Muscle layer of duodenum (tissue), 2 donors: Measurements from ENCODE around the gene LMTK2.
"Not testable (repeated sequence)": the region's sequence is repeated elsewhere in the genome, so short reads cannot be mapped to it uniquely, and the experiment has no call there.

Source experiments
- H3K27ac ChIP-seq: one replicate; pipeline ENCODE4 v1.7.0; 2013; ENCODE audit warnings: mild to moderate bottlenecking, low read length
- H3K27me3 ChIP-seq: one replicate; pipeline ENCODE4 v1.7.0; 2013; ENCODE audit warnings: low read depth, mild to moderate bottlenecking, control low read depth, low read length
- H3K36me3 ChIP-seq, 2 donors: one replicate each; pipeline ENCODE4 v1.7.0; 2013; ENCODE audit warnings: low read length in 2 of 2, control low read depth in 1 of 2, mild to moderate bottlenecking in 1 of 2; ENCODE audit not compliant: insufficient read depth in 2 of 2, control insufficient read depth in 1 of 2
- H3K4me1 ChIP-seq, 2 donors: one replicate each; pipeline ENCODE4 v1.7.0; 2013; ENCODE audit warnings: low read length in 2 of 2, mild to moderate bottlenecking in 2 of 2, control low read depth in 1 of 2, moderate library complexity in 1 of 2; ENCODE audit not compliant: insufficient read depth in 2 of 2, control insufficient read depth in 1 of 2
- H3K4me3 ChIP-seq, 2 donors: one replicate each; pipeline ENCODE4 v1.7.0; 2013; ENCODE audit warnings: low read length in 2 of 2, low read depth in 1 of 2, mild to moderate bottlenecking in 1 of 2
- H3K9me3 ChIP-seq, 2 donors: one replicate each; pipeline ENCODE4 v1.7.0; 2013; ENCODE audit warnings: low read length in 2 of 2, control low read depth in 1 of 2, mild to moderate bottlenecking in 1 of 2; ENCODE audit not compliant: control insufficient read depth in 1 of 2
- donor health status: healthy.

Gene LMTK2

DNA sequence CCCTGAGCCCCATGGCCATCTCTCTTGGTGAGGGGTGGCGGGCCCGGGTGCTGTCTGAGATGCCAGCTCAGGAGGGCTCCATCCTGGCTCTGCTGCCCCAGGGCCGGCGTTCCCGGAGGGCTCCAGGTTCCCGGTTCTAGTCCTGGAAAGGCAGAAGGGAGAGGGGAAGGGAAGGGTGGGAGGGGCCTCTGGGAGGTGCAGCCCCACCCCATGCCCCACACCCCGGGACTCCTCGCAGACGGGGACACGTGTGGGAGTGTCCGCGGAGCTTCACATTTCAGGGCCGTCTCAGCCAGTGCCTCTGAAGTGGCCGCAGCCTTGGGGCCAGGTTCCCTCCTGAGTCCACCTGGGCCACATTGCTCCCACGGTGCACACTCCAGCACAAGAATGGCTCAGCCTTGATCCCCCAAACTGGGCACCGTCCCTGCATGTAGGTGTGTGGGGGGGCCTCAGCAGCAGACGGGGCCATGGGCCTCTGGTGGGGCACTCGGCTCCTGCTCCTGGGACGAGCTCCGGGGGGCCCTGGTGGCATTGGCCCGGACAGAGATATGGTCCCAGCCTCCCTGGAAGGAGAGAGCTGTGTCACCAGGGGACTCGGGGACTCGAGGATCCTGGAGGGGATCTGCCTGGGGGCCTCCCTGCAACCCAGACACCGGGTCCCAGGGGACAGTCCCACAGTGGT lies 110.4 kb downstream of the LMTK2 start:
- Histone ChIP-seq H3K36me3 (peaks cover 0 to 23% of the 10 kb centered on the region in 2 donors), H3K27ac (no peak overlapping the region)

DNA sequence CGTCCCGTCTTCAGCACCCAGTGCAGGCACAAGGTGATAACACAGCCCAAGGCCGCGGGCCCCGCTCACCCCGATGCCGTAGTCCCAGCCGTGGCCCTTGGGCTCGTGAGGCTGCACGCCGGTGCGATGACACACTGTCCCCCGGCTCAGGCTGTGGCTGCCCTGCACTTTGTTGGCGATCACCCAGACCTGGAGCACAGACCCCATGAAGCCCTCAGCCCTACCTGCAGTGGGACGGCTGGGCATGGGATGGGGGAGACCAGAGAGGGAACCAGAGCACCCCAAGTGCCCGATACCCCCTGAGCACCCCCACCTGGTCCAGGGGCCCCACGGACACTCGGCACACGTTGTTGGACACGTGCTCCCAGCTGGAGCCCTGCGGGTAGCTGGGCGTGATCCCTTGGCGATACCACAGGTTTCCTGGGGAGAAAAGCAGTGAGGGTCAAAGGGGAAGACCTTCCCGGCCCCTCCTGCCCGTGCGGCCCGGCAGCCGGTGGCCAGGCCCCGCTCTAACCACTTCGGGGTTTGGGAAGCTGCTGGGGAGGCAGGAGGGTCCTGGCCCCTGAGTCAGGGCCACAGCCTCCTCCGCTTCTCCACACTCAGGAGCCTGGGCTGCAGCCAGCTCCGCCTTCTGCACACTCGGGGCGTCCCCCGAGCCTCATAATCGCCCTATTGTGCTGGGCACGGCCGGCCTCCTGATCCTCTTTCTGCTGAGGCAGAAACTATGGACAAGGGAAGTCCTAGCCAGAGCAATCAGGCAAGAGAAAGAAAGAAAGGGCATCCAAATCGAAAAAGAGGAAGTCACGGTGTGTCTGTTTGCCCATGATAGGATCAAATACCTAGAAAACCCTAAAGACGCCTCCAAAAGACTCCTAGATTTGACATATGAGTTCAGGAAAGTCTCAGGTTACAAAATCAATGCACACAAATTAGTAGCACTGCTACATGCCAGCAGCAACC lies 111.2 kb downstream of the LMTK2 start:
- Histone ChIP-seq H3K36me3 (peaks cover 0 to 31% of the 10 kb centered on the region in 2 donors), H3K4me1 (no peaks in the 10 kb centered on the region), H3K27ac (no peak overlapping the region), H3K4me3 (no peak overlapping the region), H3K9me3 (no peaks in the 10 kb centered on the region), H3K27me3 (no peaks in the 10 kb centered on the region)

More for the DNA sequence above, 110.4 kb downstream of the LMTK2 start:
- Histone ChIP-seq H3K4me3 (no peak overlapping the region), H3K27me3 (no peaks in the 10 kb centered on the region), H3K9me3 (no peaks in the 10 kb centered on the region), H3K4me1 (no peaks in the 10 kb centered on the region)

- H3K36me3 ChIP-seq: peaks cover 0 to 35% of the 10 kb centered on the region in 2 donors
- H3K27me3 ChIP-seq, H3K27ac ChIP-seq, H3K9me3 ChIP-seq, H3K4me1 ChIP-seq, H3K4me3 ChIP-seq: not testable (repeated sequence)
Observed at GRCh38 chr7:98219382-98219781, 112.7 kb downstream of the LMTK2 start.

GRCh38 chr7:98221611-98222532 lies 115.2 kb downstream of the LMTK2 start:
- peaks cover 3 to 37% of the 10 kb centered on the region in 2 donors for H3K36me3 ChIP-seq
- no peak overlapping the region for H3K27ac ChIP-seq
- H3K4me1 ChIP-seq: no peaks in the 10 kb centered on the region
- H3K27me3 ChIP-seq: no peaks in the 10 kb centered on the region
- H3K4me3 ChIP-seq: no peak overlapping the region
- H3K9me3 ChIP-seq: no peaks in the 10 kb centered on the region

- no peak overlapping the region for H3K27ac ChIP-seq
- H3K27me3 ChIP-seq: no peaks in the 10 kb centered on the region
- H3K9me3 ChIP-seq: no peaks in the 10 kb centered on the region
- H3K4me1 ChIP-seq: no peaks in the 10 kb centered on the region
- peaks cover 3 to 34% of the 10 kb centered on the region in 2 donors for H3K36me3 ChIP-seq
- H3K4me3 ChIP-seq: no peak overlapping the region
Observed at GRCh38 chr7:98222533-98223195, 116.0 kb downstream of the LMTK2 start.

DNA sequence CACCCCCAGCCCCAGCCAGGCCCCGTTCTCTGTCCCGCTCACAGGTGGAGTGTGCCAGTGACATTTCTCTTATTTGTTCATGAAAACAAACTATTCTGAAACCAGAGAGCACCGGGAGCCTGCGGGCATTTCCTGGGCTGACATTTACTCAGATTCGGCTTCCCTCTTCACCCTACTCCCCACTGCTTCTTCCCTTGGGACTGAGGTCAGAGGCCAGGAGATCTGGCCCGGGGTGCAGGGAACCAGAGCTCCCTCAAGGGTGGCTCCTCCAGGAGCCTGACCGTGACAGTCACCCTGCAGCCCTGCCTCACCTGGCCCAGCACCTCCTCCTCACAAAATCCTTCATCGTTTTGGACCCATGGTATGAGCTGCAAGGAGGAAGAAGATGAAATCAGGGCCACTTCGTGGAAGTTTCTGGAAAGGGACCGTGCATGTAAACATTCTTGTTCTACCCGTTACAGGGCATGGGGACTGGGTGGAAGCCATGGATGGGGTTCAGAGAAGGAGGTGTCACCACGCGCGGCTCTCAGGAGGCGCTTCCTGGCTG lies 116.8 kb downstream of the LMTK2 start:
- Histone ChIP-seq H3K9me3 (no peaks in the 10 kb centered on the region), H3K27me3 (no peaks in the 10 kb centered on the region), H3K36me3 (peaks cover 3 to 39% of the 10 kb centered on the region in 2 donors), H3K4me3 (no peak overlapping the region), H3K4me1 (no peaks in the 10 kb centered on the region), H3K27ac (no peak overlapping the region)

- H3K27ac ChIP-seq: no peak overlapping the region
- H3K36me3 ChIP-seq: peaks cover 3 to 45% of the 10 kb centered on the region in 2 donors
Observed at GRCh38 chr7:98223898-98224700, 117.4 kb downstream of the LMTK2 start.

GRCh38 chr7:98224701-98225181 lies 118.1 kb downstream of the LMTK2 start:
- peaks cover 3 to 52% of the 10 kb centered on the region in 2 donors for H3K36me3 ChIP-seq

More at GRCh38 chr7:98223898-98224700, 117.4 kb downstream of the LMTK2 start:
- H3K4me3 ChIP-seq: no peak overlapping the region
- no peaks in the 10 kb centered on the region for H3K4me1 ChIP-seq
- H3K9me3 ChIP-seq: no peaks in the 10 kb centered on the region
- H3K27me3 ChIP-seq: no peaks in the 10 kb centered on the region

DNA sequence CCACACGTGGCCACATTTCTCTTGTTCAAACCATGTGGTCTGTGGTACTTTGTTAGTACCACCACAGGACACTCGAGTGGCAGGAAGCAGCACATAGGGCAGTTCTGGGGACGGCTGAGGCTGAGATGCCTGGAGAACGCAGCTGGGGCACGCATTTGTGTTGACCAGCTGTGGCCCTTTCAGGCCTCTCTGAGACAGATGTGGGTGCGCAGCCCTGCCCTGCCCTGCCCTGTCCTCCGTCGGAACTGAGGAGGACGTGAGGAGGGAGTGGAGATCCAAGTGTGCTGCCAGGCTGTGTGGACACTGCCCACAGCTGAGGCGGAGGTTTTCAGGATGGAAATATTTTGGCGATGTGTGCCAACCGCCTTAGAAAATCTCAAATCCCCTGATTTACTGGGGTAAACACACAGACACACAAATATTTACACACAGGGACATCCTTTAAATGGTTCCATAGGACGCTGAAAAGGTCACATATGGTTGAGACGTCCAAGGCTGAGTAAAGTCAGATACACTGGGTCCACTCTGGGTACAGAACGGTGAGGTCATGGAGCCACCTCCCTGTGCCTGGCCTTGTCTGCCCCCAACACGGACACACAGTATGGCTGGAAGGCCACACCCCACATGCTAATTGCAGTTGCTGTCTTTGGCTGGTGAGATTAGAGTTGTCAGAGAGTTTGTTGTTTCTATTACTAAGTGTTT lies 119.4 kb downstream of the LMTK2 start:
- Histone ChIP-seq H3K27ac (no peak overlapping the region), H3K27me3 (no peaks in the 10 kb centered on the region), H3K36me3 (peaks cover 3 to 62% of the 10 kb centered on the region in 2 donors), H3K9me3 (no peaks in the 10 kb centered on the region), H3K4me1 (no peaks in the 10 kb centered on the region), H3K4me3 (no peak overlapping the region)

More at GRCh38 chr7:98224701-98225181, 118.1 kb downstream of the LMTK2 start:
- H3K9me3 ChIP-seq: no peaks in the 10 kb centered on the region
- no peaks in the 10 kb centered on the region for H3K27me3 ChIP-seq
- no peaks in the 10 kb centered on the region for H3K4me1 ChIP-seq
- H3K4me3 ChIP-seq: no peak overlapping the region
- H3K27ac ChIP-seq: no peak overlapping the region
